OCI-LY3 (cell line): ENCODE results near the gene PLA2G6.
A peak's percentile ranks its signal among the peaks of the same experiment; 100 is the strongest.

Source experiments
- H2AFZ ChIP-seq: fragments of 200-600, 300-600 bp; shearing (Covaris generic); 2 replicates; pipeline ENCODE4 v1.6.0; 2014; ENCODE audit warnings: antibody characterized with exemption, low read depth, low read length
- H3K27ac ChIP-seq: fragments of 200-600, 300-600 bp; sonication (generic); 2 replicates; pipeline ENCODE4 v1.5.1; 2014; ENCODE audit warnings: mild to moderate bottlenecking, low read length, moderate library complexity, mixed read lengths
- H3K27me3 ChIP-seq: fragments of 200-600, 300-600 bp; sonication (generic); 2 replicates; pipeline ENCODE4 v1.6.1; 2014; ENCODE audit warnings: low read depth, low read length, mixed read lengths
- H3K36me3 ChIP-seq: fragments of 200-600, 300-600 bp; sonication (generic); replicated peaks from 2 replicates; pipeline ENCODE3; 2014; ENCODE audit warnings: low read depth, low read length, mixed read lengths
- H3K4me1 ChIP-seq: fragments of 300-600, 200-600 bp; sonication (generic); 2 replicates; pipeline ENCODE4 v1.6.1; 2014; ENCODE audit warnings: low read length, mixed read lengths
- H3K4me2 ChIP-seq: fragments of 200-600, 300-600 bp; sonication (generic); 2 replicates; pipeline ENCODE4 v1.6.1; 2014; ENCODE audit warnings: low read length, mixed read lengths
- H3K4me3 ChIP-seq: fragments of 300-600, 200-600 bp; sonication (generic); 2 replicates; pipeline ENCODE4 v1.5.1; 2014; ENCODE audit warnings: antibody characterized with exemption, mild to moderate bottlenecking, low read length, moderate library complexity
- H3K79me2 ChIP-seq: fragments of 300-600, 200-600 bp; shearing (Covaris generic); 2 replicates; pipeline ENCODE4 v1.6.1; 2014; ENCODE audit warnings: mild to moderate bottlenecking, low read length, mixed read lengths
- H3K9ac ChIP-seq: fragments of 300-600, 200-600 bp; shearing (Covaris generic); 2 replicates; pipeline ENCODE4 v1.6.0; 2014; ENCODE audit warnings: mild to moderate bottlenecking, low read length, moderate library complexity
- H3K9me3 ChIP-seq: fragments of 200-600, 300-600 bp; shearing (Covaris generic); 2 replicates; pipeline ENCODE4 v1.6.1; 2014; ENCODE audit warnings: low read length, mixed read lengths; ENCODE audit not compliant: insufficient read depth
- H4K20me1 ChIP-seq: fragments of 200-600, 300-600 bp; sonication (generic); 2 replicates; pipeline ENCODE4 v1.6.1; 2016; ENCODE audit warnings: low read length, mixed read lengths; ENCODE audit not compliant: insufficient read depth
- EZH2phosphoT487 ChIP-seq: fragments of 200-600 bp; shearing (Covaris generic); IDR thresholded peaks from 2 replicates; pipeline ENCODE4 v1.6.1; 2018; ENCODE audit warnings: antibody characterized with exemption, mixed run types, low read depth
- TF ChIP-seq, protein P1 (sequence below): fragments of 200-600, 300-600 bp; sonication (generic); IDR thresholded peaks from 2 replicates; pipeline ENCODE4 v1.5.1; 2014; ENCODE audit warnings: antibody characterized with exemption, low read length, low read depth

The PLA2G6 gene

DNA sequence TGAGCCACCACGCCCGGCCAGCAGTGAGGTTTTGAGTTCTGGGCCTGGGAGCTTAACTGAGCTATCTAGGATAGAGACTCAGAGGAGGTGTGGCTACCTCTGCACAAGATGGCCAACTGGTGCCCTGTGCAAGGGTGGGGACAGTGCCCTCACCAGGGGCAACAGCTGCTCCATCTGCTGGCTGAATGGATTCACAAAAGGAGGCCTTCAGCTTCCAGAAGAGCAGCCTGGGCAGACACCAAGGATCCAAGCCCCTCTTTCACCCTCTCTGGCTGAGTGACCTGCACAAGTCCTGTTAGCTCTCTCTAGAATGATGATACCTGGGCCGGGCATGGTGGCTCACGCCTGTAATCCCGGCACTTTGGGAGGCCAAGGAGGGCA is 37.6 kb downstream of the PLA2G6 start:
- Histone ChIP-seq H3K4me1 (peaks cover 11% of the 10 kb centered on the region), H3K27me3 (no peaks in the 10 kb centered on the region), H4K20me1 (no peaks in the 10 kb centered on the region), H3K36me3 (no peaks in the 10 kb centered on the region), H3K9me3 (no peaks in the 10 kb centered on the region), H3K4me3 (no peak overlapping the region), H3K27ac (no peak overlapping the region), H3K9ac (no peak overlapping the region), H3K79me2 (no peaks in the 10 kb centered on the region), H3K4me2 (no peak overlapping the region), H2AFZ (no peak overlapping the region)
- no peak for TF ChIP-seq EZH2phosphoT487
- TF ChIP-seq, protein P1, sequence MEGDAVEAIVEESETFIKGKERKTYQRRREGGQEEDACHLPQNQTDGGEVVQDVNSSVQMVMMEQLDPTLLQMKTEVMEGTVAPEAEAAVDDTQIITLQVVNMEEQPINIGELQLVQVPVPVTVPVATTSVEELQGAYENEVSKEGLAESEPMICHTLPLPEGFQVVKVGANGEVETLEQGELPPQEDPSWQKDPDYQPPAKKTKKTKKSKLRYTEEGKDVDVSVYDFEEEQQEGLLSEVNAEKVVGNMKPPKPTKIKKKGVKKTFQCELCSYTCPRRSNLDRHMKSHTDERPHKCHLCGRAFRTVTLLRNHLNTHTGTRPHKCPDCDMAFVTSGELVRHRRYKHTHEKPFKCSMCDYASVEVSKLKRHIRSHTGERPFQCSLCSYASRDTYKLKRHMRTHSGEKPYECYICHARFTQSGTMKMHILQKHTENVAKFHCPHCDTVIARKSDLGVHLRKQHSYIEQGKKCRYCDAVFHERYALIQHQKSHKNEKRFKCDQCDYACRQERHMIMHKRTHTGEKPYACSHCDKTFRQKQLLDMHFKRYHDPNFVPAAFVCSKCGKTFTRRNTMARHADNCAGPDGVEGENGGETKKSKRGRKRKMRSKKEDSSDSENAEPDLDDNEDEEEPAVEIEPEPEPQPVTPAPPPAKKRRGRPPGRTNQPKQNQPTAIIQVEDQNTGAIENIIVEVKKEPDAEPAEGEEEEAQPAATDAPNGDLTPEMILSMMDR, result no peak; the same call in 1 of the 2 replicates

DNA sequence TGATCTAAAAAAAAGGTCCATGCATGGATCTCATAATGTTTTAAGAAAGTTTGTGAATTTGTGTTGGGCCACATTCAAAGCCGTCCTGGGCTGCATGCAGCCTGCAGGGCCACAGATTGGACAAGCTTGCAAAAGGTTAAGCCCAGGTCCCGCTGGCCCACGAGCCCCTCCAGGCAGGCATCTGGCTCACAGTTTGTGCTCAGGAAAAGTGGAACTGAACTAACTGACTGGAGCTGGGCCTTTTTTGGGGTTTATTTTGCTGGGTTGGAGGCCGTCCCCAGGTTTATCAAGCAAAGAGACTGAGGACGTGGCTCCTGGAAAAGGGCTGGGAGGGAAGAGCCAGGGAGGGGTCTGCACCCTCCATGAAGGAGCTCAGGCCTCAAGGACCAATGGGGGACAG is 39.0 kb downstream of the PLA2G6 start:
- 0 out of 2 replicates have a peak overlapping the region, but pooled peaks have one; percentile 6 for H3K4me2 ChIP-seq
- no peaks in the 10 kb centered on the region for H3K36me3 ChIP-seq
- peaks cover 11% of the 10 kb centered on the region for H3K4me1 ChIP-seq
- no peaks in the 10 kb centered on the region for H3K27me3 ChIP-seq
- H4K20me1 ChIP-seq, result no peaks in the 10 kb centered on the region
- no peak overlapping the region for H3K9ac ChIP-seq
- H2AFZ ChIP-seq, result no peak overlapping the region
- TF ChIP-seq EZH2phosphoT487, result no peak
- no peaks in the 10 kb centered on the region for H3K9me3 ChIP-seq
- no peak overlapping the region for H3K27ac ChIP-seq
- H3K79me2 ChIP-seq, result no peaks in the 10 kb centered on the region
- H3K4me3 ChIP-seq, result no peak overlapping the region

DNA sequence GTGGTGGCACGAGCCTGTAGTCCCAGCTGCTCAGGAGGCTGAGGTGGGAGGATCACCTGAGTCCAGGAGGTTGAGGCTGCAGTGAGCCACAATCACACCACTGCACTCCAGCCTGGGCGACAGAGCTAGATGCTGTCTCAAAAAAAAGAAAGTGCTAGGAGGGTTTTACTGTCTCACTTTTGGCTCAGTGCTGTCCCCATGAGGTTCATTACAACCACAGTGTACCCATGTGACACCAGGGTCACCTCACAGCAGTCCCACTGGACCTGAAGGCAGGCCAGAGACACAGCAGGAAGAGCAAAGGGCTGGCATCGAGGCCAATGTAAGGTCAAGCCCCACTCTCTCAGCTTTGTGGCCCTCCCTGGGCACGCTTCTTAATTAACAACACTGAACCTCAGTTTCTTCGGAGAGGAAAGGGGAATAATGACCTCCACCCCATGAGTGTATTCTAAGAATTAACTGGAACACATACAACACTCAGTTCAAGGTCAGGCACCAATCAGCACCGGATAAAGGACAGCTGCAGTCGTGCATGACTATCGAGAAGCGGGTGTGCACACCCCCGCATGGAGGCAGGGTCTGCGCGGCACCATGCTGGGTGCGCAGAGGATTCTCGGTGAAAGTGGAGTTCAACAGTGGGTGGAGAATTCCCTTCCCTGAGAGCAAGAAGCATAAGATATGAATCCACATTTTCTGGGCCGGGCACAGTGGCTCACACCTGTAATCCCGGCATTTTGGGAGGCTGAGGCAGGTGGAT is 40.2 kb downstream of the PLA2G6 start:
- Histone ChIP-seq H3K27me3 (no peaks in the 10 kb centered on the region), H3K9ac (no peak overlapping the region), H3K4me3 (no peak overlapping the region), H3K4me2 (no peak overlapping the region), H3K36me3 (no peaks in the 10 kb centered on the region), H3K79me2 (no peaks in the 10 kb centered on the region), H3K9me3 (no peaks in the 10 kb centered on the region), H3K27ac (no peak overlapping the region), H3K4me1 (peaks cover 11% of the 10 kb centered on the region), H2AFZ (no peak overlapping the region), H4K20me1 (no peaks in the 10 kb centered on the region)
- no peak for TF ChIP-seq EZH2phosphoT487
- TF ChIP-seq, protein P1, result no peak

DNA sequence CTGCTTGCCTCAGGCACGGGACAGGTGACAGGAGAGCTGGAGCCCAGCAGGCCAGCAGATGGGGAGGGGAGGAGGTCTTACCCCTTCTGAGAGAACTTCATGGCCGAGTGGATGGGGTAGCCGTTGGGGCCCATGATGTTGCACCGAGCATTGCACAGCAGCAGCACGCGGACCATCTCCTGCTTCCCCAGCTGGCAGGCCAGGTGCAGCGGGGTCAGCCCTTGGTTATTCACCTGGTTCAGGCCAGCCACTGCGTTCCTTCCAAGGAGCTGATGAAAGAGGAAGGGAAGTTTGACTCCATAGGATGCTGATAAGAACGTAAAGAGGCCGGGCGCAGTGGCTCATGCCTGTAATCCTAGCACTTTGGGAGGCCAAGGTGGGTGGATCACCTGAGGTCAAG is 41.7 kb downstream of the PLA2G6 start:
- H3K36me3 ChIP-seq, result no peaks in the 10 kb centered on the region
- no peak overlapping the region for H2AFZ ChIP-seq
- H3K27me3 ChIP-seq, result no peaks in the 10 kb centered on the region
- H3K27ac ChIP-seq, result no peak overlapping the region
- H3K79me2 ChIP-seq, result no peaks in the 10 kb centered on the region
- TF ChIP-seq, protein P1, result no peak
- TF ChIP-seq EZH2phosphoT487, result no peak
- no peak overlapping the region for H3K4me3 ChIP-seq
- H4K20me1 ChIP-seq, result no peaks in the 10 kb centered on the region
- H3K4me2 ChIP-seq, result no peak overlapping the region
- peaks cover 11% of the 10 kb centered on the region for H3K4me1 ChIP-seq
- H3K9me3 ChIP-seq, result no peaks in the 10 kb centered on the region
- no peak overlapping the region for H3K9ac ChIP-seq
